ENCODE data around the gene ADAT1.

ADAT1 gene

GRCh38 chr16:75658175-75658574 lies 35.1 kb upstream of the ADAT1 start:
- Histone ChIP-seq H3K4me3 (ENCODE audit: low read depth, low read length) (no peak overlapping the region), H4K91ac (ENCODE audit: low read depth, low read length) (no peak overlapping the region), H3K9ac (ENCODE audit: low read length) (no peak overlapping the region), H2AK5ac (ENCODE audit: low read length) (no peak overlapping the region), H2BK12ac (ENCODE audit: low read length) (no peak overlapping the region), H3K4me1 (ENCODE audit: control insufficient read depth in 1 of 2, insufficient read depth in 2 of 2, low read length in 2 of 2) (no peaks in the 10 kb centered on the region), H4K8ac (ENCODE audit: low read depth, low read length) (no peak overlapping the region), H3K4me2 (ENCODE audit: low read length) (no peak overlapping the region), H3K27ac (ENCODE audit: low read depth, low read length) (no peak overlapping the region), H3K36me3 (ENCODE audit: control insufficient read depth in 1 of 2, insufficient read depth in 2 of 2, low read length in 2 of 2) (peaks cover 15 to 21% of the 10 kb centered on the region in 2 experiments), H3K9me3 (ENCODE audit: insufficient read depth, low read depth, low read length) (peaks cover 2% of the 10 kb centered on the region), H3K79me1 (ENCODE audit: low read length) (no peaks in the 10 kb centered on the region), H3K4ac (ENCODE audit: low read depth, low read length) (no peak overlapping the region), H3K18ac (ENCODE audit: low read length) (no peak overlapping the region), H2BK5ac (ENCODE audit: low read depth, low read length, poor library complexity) (no peak overlapping the region), H2AFZ (ENCODE audit: insufficient read depth, low read length, poor library complexity) (no peak overlapping the region), H3K23ac (ENCODE audit: low read length) (no peak overlapping the region), H3K27me3 (ENCODE audit: insufficient read depth, low read length) (no peaks in the 10 kb centered on the region), H4K12ac (ENCODE audit: low read depth, low read length) (no peak overlapping the region), H2BK120ac (ENCODE audit: insufficient read depth, low read length, poor library complexity) (no peak overlapping the region), H3K14ac (ENCODE audit: low read length) (no peak overlapping the region), H3K79me2 (ENCODE audit: control insufficient read depth, insufficient read depth, low read length, poor library complexity) (no peaks in the 10 kb centered on the region)
- DNase-seq, result no peak
- WGBS (ENCODE audit: extremely low coverage, insufficient coverage, insufficient read length), result no CpG with 5 or more reads among the region's 2 CpGs

- no peak overlapping the region for H3K4me3 ChIP-seq (ENCODE audit: low read depth, low read length)
These were observed 30.8 kb upstream of the ADAT1 start for GRCh38 chr16:75653922-75654321.

GRCh38 chr16:75648265-75649076 lies 25.4 kb upstream of the ADAT1 start:
- Histone ChIP-seq H2BK5ac (ENCODE audit: low read depth, low read length, poor library complexity) (peak overlapping the region; percentile 68), H3K79me2 (ENCODE audit: control insufficient read depth, insufficient read depth, low read length, poor library complexity) (peaks cover 18% of the 10 kb centered on the region), H4K12ac (ENCODE audit: low read depth, low read length) (peak overlapping the region; percentile 96), H2AFZ (ENCODE audit: insufficient read depth, low read length, poor library complexity) (peak overlapping the region; percentile 59), H3K27ac (ENCODE audit: low read depth, low read length) (peak overlapping the region; percentile 60), H2AK5ac (ENCODE audit: low read length) (peak overlapping the region; percentile 73), H3K27me3 (ENCODE audit: insufficient read depth, low read length) (no peaks in the 10 kb centered on the region), H2BK120ac (ENCODE audit: insufficient read depth, low read length, poor library complexity) (peak overlapping the region; percentile 64), H3K18ac (ENCODE audit: low read length) (peak overlapping the region; percentile 75), H3K36me3 (ENCODE audit: control insufficient read depth in 1 of 2, insufficient read depth in 2 of 2, low read length in 2 of 2) (peaks cover 6 to 9% of the 10 kb centered on the region in 2 experiments), H4K91ac (ENCODE audit: low read depth, low read length) (peak overlapping the region; percentile 62), H3K23ac (ENCODE audit: low read length) (no peak overlapping the region), H2BK12ac (ENCODE audit: low read length) (no peak overlapping the region), H3K4me1 (ENCODE audit: control insufficient read depth in 1 of 2, insufficient read depth in 2 of 2, low read length in 2 of 2) (peaks cover 3 to 13% of the 10 kb centered on the region in 2 experiments), H3K4me3 (ENCODE audit: low read depth, low read length) (peak overlapping the region; percentile 91), H3K4me2 (ENCODE audit: low read length) (peak overlapping the region; percentile 78), H3K79me1 (ENCODE audit: low read length) (peaks cover 14% of the 10 kb centered on the region), H3K14ac (ENCODE audit: low read length) (peak overlapping the region; percentile 87), H3K9ac (ENCODE audit: low read length) (peak overlapping the region; percentile 84), H4K8ac (ENCODE audit: low read depth, low read length) (peak overlapping the region; percentile 74), H3K9me3 (ENCODE audit: insufficient read depth, low read depth, low read length) (no peaks in the 10 kb centered on the region), H3K4ac (ENCODE audit: low read depth, low read length) (peak overlapping the region; percentile 89)
- WGBS (ENCODE audit: extremely low coverage, insufficient coverage, insufficient read length), result no CpG with 5 or more reads among the region's 62 CpGs
- DNase-seq, result peak; percentile 67 to 86

More at GRCh38 chr16:75653922-75654321, 30.8 kb upstream of the ADAT1 start:
- H2BK5ac ChIP-seq (ENCODE audit: low read depth, low read length, poor library complexity), result no peak overlapping the region
- H3K27me3 ChIP-seq (ENCODE audit: insufficient read depth, low read length), result no peaks in the 10 kb centered on the region
- H3K23ac ChIP-seq (ENCODE audit: low read length), result no peak overlapping the region
- peaks cover 0 to 7% of the 10 kb centered on the region in 2 experiments for H3K4me1 ChIP-seq (ENCODE audit: control insufficient read depth in 1 of 2, insufficient read depth in 2 of 2, low read length in 2 of 2)
- no peak overlapping the region for H2AK5ac ChIP-seq (ENCODE audit: low read length)
- no peak overlapping the region for H3K9ac ChIP-seq (ENCODE audit: low read length)
- peaks cover 3% of the 10 kb centered on the region for H3K79me2 ChIP-seq (ENCODE audit: control insufficient read depth, insufficient read depth, low read length, poor library complexity)
- H3K36me3 ChIP-seq (ENCODE audit: control insufficient read depth in 1 of 2, insufficient read depth in 2 of 2, low read length in 2 of 2), result peaks cover 10 to 21% of the 10 kb centered on the region in 2 experiments
- peaks cover under 1% of the 10 kb centered on the region for H3K79me1 ChIP-seq (ENCODE audit: low read length)
- H4K12ac ChIP-seq (ENCODE audit: low read depth, low read length), result no peak overlapping the region
- no peak overlapping the region for H2BK12ac ChIP-seq (ENCODE audit: low read length)
- H3K4ac ChIP-seq (ENCODE audit: low read depth, low read length), result no peak overlapping the region
- no peak overlapping the region for H3K14ac ChIP-seq (ENCODE audit: low read length)
- H3K4me2 ChIP-seq (ENCODE audit: low read length), result no peak overlapping the region
- no peak overlapping the region for H2BK120ac ChIP-seq (ENCODE audit: insufficient read depth, low read length, poor library complexity)
- H4K8ac ChIP-seq (ENCODE audit: low read depth, low read length), result no peak overlapping the region
- DNase-seq, result no peak
- H4K91ac ChIP-seq (ENCODE audit: low read depth, low read length), result no peak overlapping the region
- no peak overlapping the region for H3K18ac ChIP-seq (ENCODE audit: low read length)
- WGBS (ENCODE audit: extremely low coverage, insufficient coverage, insufficient read length), result no CpG with 5 or more reads among the region's 1 CpG
- no peak overlapping the region for H2AFZ ChIP-seq (ENCODE audit: insufficient read depth, low read length, poor library complexity)
- H3K27ac ChIP-seq (ENCODE audit: low read depth, low read length), result no peak overlapping the region
- no peaks in the 10 kb centered on the region for H3K9me3 ChIP-seq (ENCODE audit: insufficient read depth, low read depth, low read length)

GRCh38 chr16:75647492-75648264 lies 24.6 kb upstream of the ADAT1 start, which contains the start of the genes KARS1 and TERF2IP:
Gene KARS1 (minus strand): TSS chr16:75647665. CDS start chr16:75647639, 26 bp downstream.
Gene TERF2IP (plus strand): TSS chr16:75647773. CDS start chr16:75647883, 110 bp downstream.
- H4K8ac ChIP-seq (ENCODE audit: low read depth, low read length), result peak within 1 kb of the TSS; percentile 88
- peak within 1 kb of the TSS; percentile 62 for H4K91ac ChIP-seq (ENCODE audit: low read depth, low read length)
- DNase-seq, result peak; percentile 94 to 96
- H3K27me3 ChIP-seq (ENCODE audit: insufficient read depth, low read length), result no peaks in the 10 kb centered on the region
- H3K4me2 ChIP-seq (ENCODE audit: low read length), result peak within 1 kb of the TSS; percentile 78
- H3K79me2 ChIP-seq (ENCODE audit: control insufficient read depth, insufficient read depth, low read length, poor library complexity), result peaks cover 18% of the 10 kb centered on the region
- H3K27ac ChIP-seq (ENCODE audit: low read depth, low read length), result peak within 1 kb of the TSS; percentile 60
- H3K18ac ChIP-seq (ENCODE audit: low read length), result peak within 1 kb of the TSS; percentile 38
- peaks cover 14% of the 10 kb centered on the region for H3K79me1 ChIP-seq (ENCODE audit: low read length)
- no CpG with 5 or more reads among the region's 76 CpGs for WGBS (ENCODE audit: extremely low coverage, insufficient coverage, insufficient read length)
- H3K4me1 ChIP-seq (ENCODE audit: control insufficient read depth in 1 of 2, insufficient read depth in 2 of 2, low read length in 2 of 2), result peaks cover 3 to 13% of the 10 kb centered on the region in 2 experiments
- H4K12ac ChIP-seq (ENCODE audit: low read depth, low read length), result peak within 1 kb of the TSS; percentile 56
- H3K9me3 ChIP-seq (ENCODE audit: insufficient read depth, low read depth, low read length), result no peaks in the 10 kb centered on the region
- H3K4me3 ChIP-seq (ENCODE audit: low read depth, low read length), result peak within 1 kb of the TSS; percentile 91
- peak within 1 kb of the TSS; percentile 93 for H3K9ac ChIP-seq (ENCODE audit: low read length)
- peak within 1 kb of the TSS; percentile 68 for H2BK5ac ChIP-seq (ENCODE audit: low read depth, low read length, poor library complexity)
- H2AFZ ChIP-seq (ENCODE audit: insufficient read depth, low read length, poor library complexity), result peak within 1 kb of the TSS; percentile 59
- peak within 1 kb of the TSS; percentile 82 for H3K14ac ChIP-seq (ENCODE audit: low read length)
- H3K23ac ChIP-seq (ENCODE audit: low read length), result no peak within 1 kb of the TSS
- H2BK120ac ChIP-seq (ENCODE audit: insufficient read depth, low read length, poor library complexity), result peak within 1 kb of the TSS; percentile 45
- H3K4ac ChIP-seq (ENCODE audit: low read depth, low read length), result peak within 1 kb of the TSS; percentile 89
- H3K36me3 ChIP-seq (ENCODE audit: control insufficient read depth in 1 of 2, insufficient read depth in 2 of 2, low read length in 2 of 2), result peaks cover 6 to 9% of the 10 kb centered on the region in 2 experiments
- H2BK12ac ChIP-seq (ENCODE audit: low read length), result no peak within 1 kb of the TSS
- H2AK5ac ChIP-seq (ENCODE audit: low read length), result peak within 1 kb of the TSS; percentile 73

All from trophoblast cell (in vitro differentiated cells and primary cell).